ENCODE data around the gene CEP43.

CEP43 gene

GRCh38 chr6:167013946-167014345, 14.7 kb downstream of the CEP43 start:
- no peak overlapping the region for H3K4me3 ChIP-seq (ENCODE audit: low read length)
- no peak for TF ChIP-seq CTCF (conservative IDR thresholded peaks at IDR 0.05; ENCODE audit: low read length)
- no peak for DNase-seq (ENCODE audit: low read depth)

DNA sequence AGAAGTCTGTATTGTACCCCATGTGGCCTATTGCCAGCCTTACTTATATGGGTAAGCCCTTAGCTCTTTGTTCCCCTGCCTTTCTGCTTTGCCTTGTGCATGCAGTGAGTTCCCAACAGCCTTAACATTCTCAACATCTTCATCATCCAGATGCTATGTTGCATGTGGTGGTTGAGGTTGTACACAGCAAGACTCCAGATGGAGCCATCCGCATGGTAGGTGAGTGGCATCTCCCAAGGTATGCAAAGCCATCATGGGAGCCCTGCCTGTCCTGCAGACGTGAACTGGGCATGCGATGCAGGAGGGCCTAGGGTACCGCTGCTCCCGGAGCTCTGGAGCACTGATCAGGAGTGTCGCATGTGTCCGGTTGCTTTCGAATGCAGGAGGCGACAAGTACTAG, 16.1 kb downstream of the CEP43 start:
- TF ChIP-seq CTCF (conservative IDR thresholded peaks at IDR 0.05; ENCODE audit: low read length) = no peak
- no peak overlapping the region for H3K4me3 ChIP-seq (ENCODE audit: low read length)
- DNase-seq (ENCODE audit: low read depth) = no peak

- no peak for DNase-seq (ENCODE audit: low read depth)
- no peak for TF ChIP-seq CTCF (conservative IDR thresholded peaks at IDR 0.05; ENCODE audit: low read length)
- no peak overlapping the region for H3K4me3 ChIP-seq (ENCODE audit: low read length)
Observed at GRCh38 chr6:167020206-167020605, 21.0 kb downstream of the CEP43 start.

DNA sequence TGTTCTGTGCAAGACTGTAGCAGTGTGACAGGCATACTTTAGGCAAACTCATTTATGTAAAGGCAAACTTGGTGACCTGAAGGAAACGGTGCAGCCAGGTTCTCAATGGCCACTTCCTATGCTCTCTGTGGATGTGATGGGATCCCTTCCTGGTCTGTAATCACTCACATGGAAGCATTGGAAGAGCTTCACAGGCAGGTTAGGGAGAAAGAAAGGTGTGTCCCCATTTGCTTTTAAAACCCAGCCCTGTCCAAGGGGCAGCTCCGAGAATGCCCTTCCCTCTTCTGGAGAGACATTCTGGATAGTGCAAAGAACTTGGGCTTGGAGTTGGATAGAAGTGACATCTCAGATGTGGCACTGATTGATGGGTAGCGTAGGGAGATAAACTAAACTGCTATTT, 28.1 kb downstream of the CEP43 start:
- no peak for TF ChIP-seq CTCF (conservative IDR thresholded peaks at IDR 0.05; ENCODE audit: low read length)
- no peak overlapping the region for H3K4me3 ChIP-seq (ENCODE audit: low read length)
- DNase-seq (ENCODE audit: low read depth) = no peak

GRCh38 chr6:167027772-167028171, 28.6 kb downstream of the CEP43 start:
- TF ChIP-seq CTCF (conservative IDR thresholded peaks at IDR 0.05; ENCODE audit: low read length) = no peak
- no peak for DNase-seq (ENCODE audit: low read depth)
- no peak overlapping the region for H3K4me3 ChIP-seq (ENCODE audit: low read length)

- no peak for DNase-seq (ENCODE audit: low read depth)
Observed at GRCh38 chr6:167030222-167031072, 31.2 kb downstream of the CEP43 start.

More at GRCh38 chr6:167030222-167031072, 31.2 kb downstream of the CEP43 start:
- TF ChIP-seq CTCF (conservative IDR thresholded peaks at IDR 0.05; ENCODE audit: low read length) = no peak
- H3K4me3 ChIP-seq (ENCODE audit: low read length) = no peak overlapping the region

Measured in AG10803 (cell line).